Lower lobe of right lung (tissue), 2 donors: Measurements from ENCODE around the gene TMPRSS12. TPM values are rescaled to one million over a fixed set of nuclear protein-coding genes. Genes with fewer than 3 reads are reported as not detected.
"Not testable (repeated sequence)": the region's sequence is repeated elsewhere in the genome, so short reads cannot be mapped to it uniquely, and the experiment has no call there.

Source experiments
- ATAC-seq, 2 donors: fragments of 200-7000 bp; cut with Tn5 transposase; one replicate each; pipeline ENCODE4 v1.9.1; 2020 to 2022; ENCODE audit warnings: mild to moderate bottlenecking in 2 of 2, moderate library complexity in 2 of 2
- DNase-seq: peaks from one replicate; pipeline ENCODE4 v3.0.0-alpha.2; 2020
- H3K27ac ChIP-seq: fragments of 200-600 bp; one replicate; pipeline ENCODE4 v1.8.0; 2022
- H3K27me3 ChIP-seq: fragments of 200-600 bp; one replicate; pipeline ENCODE4 v1.8.0; 2022; ENCODE audit warnings: low read depth
- H3K36me3 ChIP-seq: fragments of 200-600 bp; one replicate; pipeline ENCODE4 v1.8.0; 2022; ENCODE audit warnings: mild to moderate bottlenecking
- H3K4me1 ChIP-seq: fragments of 200-600 bp; one replicate; pipeline ENCODE4 v1.8.0; 2022
- H3K4me3 ChIP-seq: fragments of 200-600 bp; one replicate; pipeline ENCODE4 v1.8.0; 2022; ENCODE audit warnings: mild to moderate bottlenecking
- H3K9me3 ChIP-seq: fragments of 200-600 bp; one replicate; pipeline ENCODE4 v1.8.0; 2022
- intact Hi-C: fragments of 100-400 bp; cut with DNase I; formaldehyde crosslinking; loops from one replicate; pipeline ENCODE4 v1.11.0; 2022
- total RNA-seq: library from RNA; stranded (reverse); fragmentation: NEBNext Ultra II Directional; extraction: Animal tissue kit (Norgen Biotek cat#: 25700); gene quantifications from one replicate; pipeline ENCODE4 v1.2.1, GENCODE V29; 2021
- TF ChIP-seq, protein P1 (sequence below): fragments of 200-600 bp; IDR thresholded peaks from one replicate; pipeline ENCODE4 v1.8.0; 2022; ENCODE audit warnings: antibody characterized with exemption, mild to moderate bottlenecking
- donor health status: DM: no; HTN: yes; CAD: no; lungs with severe emphysema.

TMPRSS12 gene
- total RNA-seq, 1 donor from 2014 or later, result not detected

DNA sequence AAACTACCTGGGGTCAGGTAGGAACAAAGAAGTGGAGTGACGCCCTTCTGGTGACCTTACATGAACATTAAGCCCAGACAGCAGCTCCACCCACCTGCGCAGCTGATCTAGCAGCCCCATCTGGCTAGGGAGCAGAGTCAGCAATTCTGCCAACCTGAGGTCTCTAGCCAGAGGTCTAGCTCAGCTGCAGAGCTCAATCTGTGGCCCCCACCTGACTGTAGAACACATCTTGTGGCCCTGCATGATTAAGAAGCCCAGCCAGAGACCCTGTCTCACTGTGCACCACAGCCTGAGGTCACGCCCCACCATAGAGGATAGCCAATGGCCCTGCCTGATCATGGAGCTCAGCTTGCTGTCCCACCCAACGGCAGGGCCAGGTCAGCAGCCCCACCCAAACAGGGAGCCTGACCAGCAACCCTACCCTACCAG is 59.0 kb downstream of the TMPRSS12 start:
- intact Hi-C loops, result no loop called here
- H3K27ac ChIP-seq, result no peak overlapping the region
- no peak for DNase-seq

DNA sequence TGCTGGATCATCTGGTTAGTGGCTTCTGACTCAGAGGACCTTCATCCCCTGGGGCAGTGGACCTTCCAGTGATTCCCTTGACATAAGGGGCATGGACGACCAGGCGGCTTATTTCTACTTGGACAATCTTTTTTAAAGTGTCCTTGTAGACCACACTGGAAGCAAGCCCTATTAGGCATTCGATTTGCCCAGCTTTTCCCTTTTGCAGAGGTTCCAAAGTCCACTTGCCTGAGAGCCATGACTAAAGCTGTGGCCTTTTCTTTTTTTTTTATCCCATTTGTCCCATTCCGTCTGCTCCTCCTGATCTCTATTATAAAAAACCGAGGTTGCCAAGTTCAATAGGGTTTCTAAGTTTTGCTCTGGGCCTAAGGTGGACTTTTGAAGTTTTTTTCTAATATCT is 65.8 kb downstream of the TMPRSS12 start:
- H3K27me3 ChIP-seq, intact Hi-C loops: not testable (repeated sequence)
- H3K9me3 ChIP-seq, result peaks cover 16% of the 10 kb centered on the region

More for the DNA sequence above, 59.0 kb downstream of the TMPRSS12 start:
- Histone ChIP-seq H3K4me1 (no peaks in the 10 kb centered on the region), H3K36me3 (no peaks in the 10 kb centered on the region), H3K4me3 (no peak overlapping the region), H3K9me3 (no peaks in the 10 kb centered on the region), H3K27me3 (no peaks in the 10 kb centered on the region)
- TF ChIP-seq, protein P1, sequence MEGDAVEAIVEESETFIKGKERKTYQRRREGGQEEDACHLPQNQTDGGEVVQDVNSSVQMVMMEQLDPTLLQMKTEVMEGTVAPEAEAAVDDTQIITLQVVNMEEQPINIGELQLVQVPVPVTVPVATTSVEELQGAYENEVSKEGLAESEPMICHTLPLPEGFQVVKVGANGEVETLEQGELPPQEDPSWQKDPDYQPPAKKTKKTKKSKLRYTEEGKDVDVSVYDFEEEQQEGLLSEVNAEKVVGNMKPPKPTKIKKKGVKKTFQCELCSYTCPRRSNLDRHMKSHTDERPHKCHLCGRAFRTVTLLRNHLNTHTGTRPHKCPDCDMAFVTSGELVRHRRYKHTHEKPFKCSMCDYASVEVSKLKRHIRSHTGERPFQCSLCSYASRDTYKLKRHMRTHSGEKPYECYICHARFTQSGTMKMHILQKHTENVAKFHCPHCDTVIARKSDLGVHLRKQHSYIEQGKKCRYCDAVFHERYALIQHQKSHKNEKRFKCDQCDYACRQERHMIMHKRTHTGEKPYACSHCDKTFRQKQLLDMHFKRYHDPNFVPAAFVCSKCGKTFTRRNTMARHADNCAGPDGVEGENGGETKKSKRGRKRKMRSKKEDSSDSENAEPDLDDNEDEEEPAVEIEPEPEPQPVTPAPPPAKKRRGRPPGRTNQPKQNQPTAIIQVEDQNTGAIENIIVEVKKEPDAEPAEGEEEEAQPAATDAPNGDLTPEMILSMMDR, result no peak
- no peak for ATAC-seq

DNA sequence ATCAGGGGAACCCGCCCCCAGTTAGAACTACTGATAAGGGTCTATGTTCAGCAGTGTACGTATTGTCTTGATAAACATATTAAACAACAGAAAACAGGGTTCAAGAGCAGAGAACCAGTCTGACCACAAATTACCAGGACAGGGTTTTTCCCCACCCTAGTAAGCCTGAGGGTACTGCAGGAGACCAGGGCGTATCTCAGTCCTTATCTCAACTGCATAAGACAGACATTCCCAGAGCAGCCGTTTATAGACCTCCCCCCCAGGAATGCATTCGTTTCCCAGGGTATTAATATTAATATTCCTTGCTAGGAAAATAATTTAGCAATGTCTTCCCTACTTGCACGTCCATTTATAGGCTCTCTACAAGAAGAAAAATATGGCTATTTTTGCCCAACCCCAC is 69.6 kb downstream of the TMPRSS12 start:
- ATAC-seq, H3K36me3 ChIP-seq, H3K27me3 ChIP-seq, DNase-seq, H3K27ac ChIP-seq, H3K4me3 ChIP-seq, H3K4me1 ChIP-seq, intact Hi-C loops: not testable (repeated sequence)
- H3K9me3 ChIP-seq, result peaks cover 38% of the 10 kb centered on the region

More for the DNA sequence above, 65.8 kb downstream of the TMPRSS12 start:
- DNase-seq, H3K4me3 ChIP-seq, H3K27ac ChIP-seq, H3K4me1 ChIP-seq, ATAC-seq, H3K36me3 ChIP-seq: not testable (repeated sequence)

DNA sequence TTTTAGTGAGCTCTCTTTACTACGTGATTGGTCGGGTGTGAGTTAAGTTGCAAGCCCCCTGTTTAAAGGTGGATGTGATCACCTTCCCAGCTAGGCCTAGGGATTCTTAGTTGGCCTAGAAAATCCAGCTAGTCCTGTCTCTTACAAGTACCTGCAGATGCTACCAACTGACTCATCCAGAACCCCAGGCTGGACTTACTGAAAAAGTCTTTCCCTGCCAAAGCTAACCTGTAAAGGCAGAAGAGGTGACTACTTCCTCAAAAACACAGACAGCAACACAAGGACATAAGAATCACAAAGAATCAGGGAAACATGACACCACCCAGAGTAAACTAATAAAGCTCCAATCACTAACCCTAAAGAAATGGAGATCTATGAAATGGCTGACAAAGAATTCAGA is 70.5 kb downstream of the TMPRSS12 start:
- Histone ChIP-seq H3K4me1 (no peaks in the 10 kb centered on the region), H3K4me3 (no peak overlapping the region), H3K36me3 (no peaks in the 10 kb centered on the region), H3K27me3 (no peaks in the 10 kb centered on the region), H3K27ac (no peak overlapping the region), H3K9me3 (peaks cover 38% of the 10 kb centered on the region)
- TF ChIP-seq, protein P1, result no peak
- ATAC-seq, result no peak
- DNase-seq, result no peak
- intact Hi-C loops, result no loop called here

DNA sequence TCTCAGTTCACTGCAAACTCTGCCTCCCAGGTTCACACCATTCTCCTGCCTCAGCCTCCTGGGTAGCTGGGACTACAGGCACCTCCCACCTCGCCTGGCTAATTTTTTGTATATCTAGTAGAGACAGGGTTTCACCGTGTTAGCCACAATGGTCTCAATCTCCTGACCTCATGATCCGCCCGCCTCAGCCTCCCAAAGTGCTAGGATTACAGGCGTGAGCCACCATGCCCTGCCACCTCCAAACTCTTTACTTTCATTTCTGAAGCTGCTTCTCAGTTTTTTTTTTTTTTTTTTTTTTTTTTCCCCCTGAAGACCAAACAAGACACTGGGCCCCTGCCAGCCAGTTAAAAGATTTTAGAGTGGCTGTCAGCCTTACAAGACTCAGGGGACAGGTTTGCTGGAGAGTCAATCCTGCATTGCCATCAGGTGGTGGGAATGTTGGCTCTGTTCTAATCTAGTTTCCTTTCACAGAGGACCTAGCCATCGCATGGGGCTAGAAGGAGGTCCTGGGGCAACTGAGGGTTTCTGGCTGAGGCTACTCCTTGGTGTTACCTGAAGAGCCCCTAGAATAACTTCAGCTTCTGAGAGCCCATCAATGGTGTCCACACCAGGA is 72.3 kb downstream of the TMPRSS12 start:
- Histone ChIP-seq H3K27me3 (no peaks in the 10 kb centered on the region), H3K36me3 (no peaks in the 10 kb centered on the region), H3K4me3 (no peak overlapping the region), H3K4me1 (no peaks in the 10 kb centered on the region), H3K27ac (no peak overlapping the region), H3K9me3 (peaks cover 38% of the 10 kb centered on the region)
- intact Hi-C loops, result no loop called here
- TF ChIP-seq, protein P1, result no peak
- no peak for ATAC-seq
- DNase-seq, result no peak

DNA sequence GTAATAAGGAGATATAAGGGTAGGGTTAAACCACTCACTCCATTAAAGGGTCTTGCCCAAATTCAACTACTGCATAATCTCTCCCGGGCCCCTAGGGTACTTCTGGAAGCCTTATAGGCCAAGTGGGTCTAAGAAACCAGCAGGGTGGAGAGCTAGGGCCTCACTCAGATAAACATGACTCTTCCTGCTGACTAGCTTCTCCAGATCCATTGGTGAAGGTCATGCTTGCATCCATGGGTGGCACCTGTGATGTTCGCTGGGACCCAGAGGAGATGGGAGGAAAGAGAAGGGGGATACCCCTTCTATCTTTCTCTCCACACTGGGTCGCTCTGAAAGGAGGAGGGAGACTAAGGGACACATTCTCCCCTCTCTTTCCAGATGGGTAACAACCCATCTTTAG is 73.6 kb downstream of the TMPRSS12 start:
- Histone ChIP-seq H3K27ac (no peak overlapping the region), H3K9me3 (peaks cover 36% of the 10 kb centered on the region), H3K4me3 (no peak overlapping the region), H3K36me3 (no peaks in the 10 kb centered on the region), H3K27me3 (no peaks in the 10 kb centered on the region), H3K4me1 (no peaks in the 10 kb centered on the region)
- TF ChIP-seq, protein P1, result no peak
- no peak for DNase-seq
- intact Hi-C loops, result no loop called here
- ATAC-seq, result no peak
